Head of caudate nucleus (tissue), 42 donors: Measurements from ENCODE around the gene LCP1.

Source experiments
- DNase-seq, 42 donors: peaks; one replicate each; pipeline versions ENCODE4 v3.0.0 to v3.0.0-alpha.2; 2020 to 2021; ENCODE audit warnings: mixed read lengths in 7 of 42
- intact Hi-C: fragments of 100-400 bp; cut with DNase I; formaldehyde crosslinking; loops from one replicate; pipeline ENCODE4 v1.15.0; 2022

Gene LCP1

DNA sequence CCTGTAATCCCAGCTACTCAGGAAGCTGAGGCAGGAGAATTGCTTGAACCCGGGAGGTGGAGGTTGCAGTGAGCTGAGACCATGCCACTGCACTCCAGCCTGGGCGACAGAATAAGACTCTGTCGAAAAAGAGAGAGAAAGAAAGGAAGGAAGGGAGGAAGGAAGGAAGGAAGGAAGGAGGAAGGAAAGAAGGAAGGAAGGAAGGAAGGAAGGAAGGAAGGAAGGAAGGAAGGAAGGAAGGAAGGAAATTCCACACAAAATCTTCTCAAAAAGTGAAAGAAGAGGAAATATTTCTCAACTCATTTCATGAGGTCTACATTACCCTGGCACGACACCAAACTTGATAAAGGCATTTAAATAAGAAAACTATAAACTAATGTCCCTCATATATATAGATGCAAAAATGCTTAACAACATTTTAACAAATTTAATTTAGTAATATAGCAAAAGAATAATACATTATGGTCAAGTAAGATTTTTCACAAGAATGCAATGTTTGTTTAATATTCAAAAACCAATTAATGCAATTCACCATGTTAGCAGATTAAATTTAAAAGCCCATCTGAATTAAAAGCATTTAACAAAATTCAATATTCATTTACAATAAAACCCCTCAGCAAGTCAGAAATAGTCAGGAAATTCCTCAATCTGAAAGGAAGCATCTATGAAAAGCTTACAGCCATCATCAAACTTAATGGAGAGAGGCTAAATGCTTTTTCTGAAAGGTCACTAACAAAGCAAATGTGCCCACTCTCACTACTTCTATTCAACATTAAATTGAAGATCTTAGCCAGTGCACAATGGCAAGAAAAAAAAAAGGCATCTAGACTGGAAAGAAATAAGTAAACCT is 65.1 kb downstream of the LCP1 start:
- intact Hi-C loops: no loop called here
- no peak for DNase-seq

GRCh38 chr13:46114613-46115012 is 67.4 kb downstream of the LCP1 start:
- no peak for DNase-seq
- intact Hi-C loops: no loop called here

- DNase-seq: no peak
- intact Hi-C loops: no loop called here
Measured at GRCh38 chr13:46113596-46113995, 68.4 kb downstream of the LCP1 start.

DNA sequence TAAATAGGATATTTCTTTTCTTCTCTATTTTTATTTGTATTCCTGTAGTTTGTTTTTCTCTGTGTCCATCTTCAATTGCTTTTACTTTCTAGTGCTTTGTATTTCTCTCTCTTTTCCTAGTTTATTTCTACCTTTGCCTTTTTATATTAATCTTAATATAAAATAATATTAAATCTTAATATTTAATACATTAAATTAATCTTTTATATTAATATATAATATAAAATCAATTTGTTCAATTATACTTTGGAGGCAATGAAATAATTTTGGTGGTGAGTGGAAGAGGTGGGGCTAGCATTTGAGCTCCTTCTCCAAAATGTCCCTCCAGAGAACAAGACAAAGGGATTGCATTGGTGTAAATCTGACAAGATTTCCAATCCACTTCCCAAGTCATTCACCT is 70.8 kb downstream of the LCP1 start:
- DNase-seq: no peak
- intact Hi-C loops: no loop called here

GRCh38 chr13:46109451-46109850 is 72.5 kb downstream of the LCP1 start:
- DNase-seq: no peak
- intact Hi-C loops: no loop called here

- intact Hi-C loops: no loop called here
- no peak for DNase-seq
Measured at GRCh38 chr13:46106839-46107371, 75.1 kb downstream of the LCP1 start.

DNA sequence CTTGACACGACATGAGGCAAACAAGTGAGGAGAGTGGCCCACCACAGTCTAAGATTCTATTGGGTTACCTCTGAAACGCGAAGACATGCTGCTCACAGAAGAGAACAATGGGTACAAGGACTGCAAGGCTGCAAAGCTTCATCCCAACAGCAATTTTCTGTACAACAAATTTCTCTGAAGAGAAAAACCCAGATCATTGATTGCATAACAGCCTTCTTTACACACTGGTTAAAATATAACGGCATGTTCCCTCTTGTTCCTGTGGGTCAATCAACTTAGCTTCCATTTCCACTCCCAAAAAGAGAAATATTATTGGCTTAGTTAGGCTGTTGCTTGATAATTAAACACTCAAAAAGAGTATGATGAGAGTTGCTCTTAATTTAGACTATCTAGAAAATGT is 77.1 kb downstream of the LCP1 start, which contains the start of gene CPB2:
CPB2 (minus strand) TSS at position 166 of the 400 bp plus-strand sequence; CDS start at position 142, 24 bp downstream.
- DNase-seq: no peak
- intact Hi-C loops: no loop called here

- DNase-seq: no peak
- intact Hi-C loops: no loop called here
Measured at GRCh38 chr13:46103037-46103436, 78.9 kb downstream of the LCP1 start.

DNA sequence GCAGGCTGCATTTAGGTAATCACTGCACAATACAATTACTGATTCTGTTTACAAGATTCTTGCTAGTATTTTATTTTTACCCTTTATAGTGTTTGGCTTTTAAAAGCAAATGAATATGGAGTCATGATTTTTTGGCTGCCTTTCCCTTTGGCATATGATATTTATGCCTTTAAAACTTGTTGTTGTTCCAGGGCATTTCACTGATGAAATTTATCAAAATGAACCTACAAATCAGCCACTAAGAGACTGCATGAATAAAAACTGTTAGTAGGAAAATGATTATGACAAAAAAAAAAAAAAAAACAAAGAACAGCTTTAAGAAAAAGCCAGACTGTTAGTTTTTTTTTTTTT is 79.7 kb downstream of the LCP1 start:
- intact Hi-C loops: no loop called here
- no peak for DNase-seq

DNA sequence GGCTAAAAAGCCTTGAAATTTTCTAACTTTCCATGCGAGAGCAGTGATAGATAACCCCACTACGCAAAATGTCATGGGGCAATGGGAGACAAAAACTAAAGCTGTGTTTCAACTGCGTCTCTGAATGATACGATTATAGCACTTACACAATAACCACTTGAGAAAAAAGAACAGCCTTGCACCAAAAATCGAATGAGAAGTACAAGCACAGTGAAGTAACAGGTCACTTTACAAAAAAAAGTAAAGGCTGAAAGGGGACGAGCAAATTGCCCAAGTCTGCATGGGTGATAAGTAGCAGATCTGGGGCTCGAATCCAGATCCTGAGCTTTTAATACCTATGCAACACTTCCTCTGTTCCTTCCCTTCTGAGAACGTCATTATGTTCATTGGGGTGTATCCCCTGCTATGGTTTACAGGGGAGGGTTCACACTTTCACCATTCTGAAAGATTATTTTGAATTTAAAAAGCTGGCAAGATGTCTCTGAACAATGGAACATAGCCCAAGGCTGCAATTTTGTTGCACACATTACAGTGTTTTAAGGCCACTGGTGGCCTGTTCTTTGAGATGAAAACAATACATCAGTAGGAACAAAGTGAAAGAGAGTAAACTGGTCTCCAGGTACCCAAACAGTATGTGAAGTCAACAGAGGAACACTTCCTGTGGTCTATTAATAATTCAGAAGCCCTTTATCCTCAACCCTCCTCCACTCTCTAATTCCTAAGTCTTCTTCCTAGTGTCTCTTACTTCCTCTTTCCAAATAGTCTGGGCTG is 80.3 kb downstream of the LCP1 start:
- intact Hi-C loops: no loop called here
- DNase-seq: no peak

- intact Hi-C loops: no loop called here
- DNase-seq: no peak
Measured at GRCh38 chr13:46101002-46101401, 81.0 kb downstream of the LCP1 start.

DNA sequence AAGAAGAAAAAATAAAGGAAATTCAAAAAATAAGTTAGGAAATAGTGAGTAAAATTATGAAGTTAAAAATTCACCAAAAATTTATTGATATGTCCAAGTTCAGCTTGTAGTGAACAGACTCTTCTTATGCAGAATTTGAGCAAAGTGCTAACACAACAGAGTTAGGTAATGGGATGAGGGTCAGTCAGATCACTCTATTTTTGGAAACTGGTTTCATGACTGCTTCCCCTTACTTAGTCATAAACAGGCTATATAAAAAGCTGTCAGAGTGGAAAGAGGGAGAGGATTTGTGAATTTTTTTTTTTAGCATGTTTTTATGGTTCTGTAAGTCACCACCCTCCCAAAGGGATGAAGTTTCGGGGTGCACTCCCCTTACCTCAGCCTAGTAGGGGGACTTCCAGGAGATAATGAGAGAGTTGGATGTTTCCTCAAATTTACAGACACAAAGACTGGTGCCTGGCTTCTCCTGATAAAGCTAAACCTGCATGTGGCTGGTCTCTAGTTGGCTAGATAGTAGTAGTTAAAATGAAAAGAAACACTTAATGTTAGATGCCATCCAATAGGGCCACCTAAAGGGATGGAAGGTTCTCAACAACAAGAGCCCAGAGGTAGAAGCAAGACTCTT is 81.7 kb downstream of the LCP1 start:
- no peak for DNase-seq
- intact Hi-C loops: no loop called here

DNA sequence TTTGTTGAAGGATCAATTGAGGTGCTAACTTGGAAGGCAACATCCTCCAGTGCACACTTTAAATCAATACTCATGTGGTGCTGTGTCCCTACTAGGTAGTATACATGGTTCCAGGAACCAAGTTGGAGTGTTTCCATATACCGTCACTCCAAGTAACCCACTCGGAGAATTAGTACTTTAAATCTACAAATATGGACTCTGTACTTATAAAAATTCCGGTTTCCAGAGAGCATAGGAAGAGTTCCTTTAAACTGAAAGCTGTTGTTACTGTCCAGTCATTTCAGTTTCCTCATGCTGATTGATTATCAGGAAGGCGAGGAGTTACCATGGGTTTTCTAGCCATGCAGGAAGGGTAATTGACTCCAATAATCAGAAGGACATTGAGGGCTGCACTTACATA is 84.3 kb downstream of the LCP1 start:
- DNase-seq: no peak
- intact Hi-C loops: no loop called here

DNA sequence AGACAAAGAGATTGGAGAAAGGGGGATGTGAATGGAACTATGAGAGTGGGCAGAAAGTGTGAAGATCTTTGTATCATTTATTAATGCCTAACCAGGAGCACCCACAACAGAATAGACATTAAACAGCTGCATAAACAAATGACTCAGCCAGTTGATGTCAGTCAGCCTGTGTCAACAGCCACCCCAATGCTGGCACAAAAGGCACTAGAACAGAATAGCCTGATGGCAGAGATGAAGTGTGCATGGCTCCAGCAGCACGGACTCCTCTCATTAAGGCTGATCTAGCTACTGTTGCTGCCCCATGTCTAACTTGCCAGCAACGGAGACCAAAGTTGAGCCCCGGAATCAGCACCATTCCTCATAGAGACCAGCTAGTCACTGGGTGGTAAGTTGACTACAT is 85.0 kb downstream of the LCP1 start:
- DNase-seq: peak in 36 of 42 donors; percentile 6 to 82 (median 56)
- intact Hi-C loops: no loop called here

GRCh38 chr13:46094478-46094877 is 87.5 kb downstream of the LCP1 start:
- DNase-seq: no peak
- intact Hi-C loops: no loop called here

DNA sequence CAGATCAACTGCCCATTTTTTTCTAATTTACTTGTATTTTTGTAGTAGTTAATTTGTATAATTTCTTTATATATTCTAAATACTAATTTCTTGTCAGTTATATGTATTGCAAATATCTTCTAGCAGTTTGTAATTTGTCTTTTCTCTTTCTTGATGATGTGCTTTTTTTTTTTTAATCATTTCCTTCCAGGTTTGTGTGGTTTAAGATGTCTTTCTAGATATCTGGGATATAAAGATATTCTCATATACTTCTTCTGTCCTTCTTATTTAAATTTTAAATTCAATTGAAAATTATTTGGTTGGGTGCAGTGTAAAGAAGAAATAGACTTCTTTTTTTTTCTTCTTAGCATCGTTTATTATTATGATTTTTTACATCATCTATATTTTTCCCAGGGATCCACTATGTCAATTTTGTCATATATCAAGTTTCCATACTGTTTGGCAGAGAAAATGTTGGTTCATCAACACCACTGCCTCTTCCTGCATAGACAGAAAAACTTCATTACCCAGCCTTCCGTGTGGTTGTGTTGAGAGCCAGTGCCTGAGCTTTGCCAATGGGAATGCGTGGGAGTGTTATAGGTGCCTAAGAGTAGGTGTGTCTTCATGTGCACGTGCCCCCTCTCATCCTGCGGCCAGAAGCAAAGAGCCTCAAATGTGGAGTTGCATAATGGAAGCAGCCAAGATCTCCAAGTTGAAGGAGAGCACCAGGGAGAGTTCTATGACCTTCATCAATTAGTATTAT is 93.0 kb downstream of the LCP1 start:
- intact Hi-C loops: no loop called here
- no peak for DNase-seq

DNA sequence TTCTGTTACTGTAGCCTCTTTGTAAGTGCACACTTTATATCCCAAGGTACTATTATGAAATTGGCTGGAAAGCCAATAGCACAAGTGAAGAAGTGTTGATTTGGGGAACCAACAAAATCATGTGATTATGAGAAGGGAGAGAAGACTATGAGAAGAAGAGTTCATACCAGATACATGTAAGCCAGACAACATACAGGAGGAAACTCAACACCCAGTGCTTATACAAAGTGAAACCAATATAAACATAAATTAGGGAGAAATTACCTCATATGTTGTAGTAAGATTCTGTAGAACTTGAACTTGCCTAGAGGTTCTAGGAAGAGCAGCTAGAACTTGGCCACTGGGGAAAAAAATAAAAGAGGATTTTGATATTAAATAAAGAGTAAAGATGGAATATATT is 94.5 kb downstream of the LCP1 start:
- intact Hi-C loops: no loop called here

GRCh38 chr13:46086985-46087384 is 95.0 kb downstream of the LCP1 start:
- DNase-seq: no peak
- intact Hi-C loops: no loop called here

More for the DNA sequence above, 94.5 kb downstream of the LCP1 start:
- no peak for DNase-seq

GRCh38 chr13:46086421-46086922 is 95.5 kb downstream of the LCP1 start:
- DNase-seq: no peak
- intact Hi-C loops: no loop called here
